Large intestine (tissue), 3 donors: ENCODE data around the gene ZW10. TPM values are rescaled to one million over a fixed set of nuclear protein-coding genes. Genes with fewer than 3 reads are reported as not detected.
"Not testable (repeated sequence)": the region's sequence is repeated elsewhere in the genome, so short reads cannot be mapped to it uniquely, and the experiment has no call there.

Source experiments
- DNase-seq, 2 donors: peaks; one replicate each; pipeline versions ENCODE4 v3.0.0 to v3.0.0-alpha.2; 2013
- H3K27ac ChIP-seq: one replicate; pipeline ENCODE4 v1.5.1; 2013; ENCODE audit warnings: low read length
- H3K27me3 ChIP-seq: 2 replicates; pipeline ENCODE4 v1.6.1; 2013; ENCODE audit warnings: low read length; ENCODE audit not compliant: control insufficient read depth, insufficient read depth
- H3K36me3 ChIP-seq: 2 replicates; pipeline ENCODE4 v1.6.1; 2013; ENCODE audit warnings: low read length; ENCODE audit not compliant: control insufficient read depth, insufficient read depth
- H3K4me1 ChIP-seq: one replicate; pipeline ENCODE4 v1.6.1; 2013; ENCODE audit warnings: low read length; ENCODE audit not compliant: control insufficient read depth, insufficient read depth
- H3K4me3 ChIP-seq: one replicate; pipeline ENCODE4 v1.5.1; 2013; ENCODE audit warnings: low read length
- H3K9me3 ChIP-seq: one replicate; pipeline ENCODE4 v1.6.1; 2013; ENCODE audit warnings: mild to moderate bottlenecking, low read depth, low read length, moderate library complexity; ENCODE audit not compliant: control insufficient read depth
- WGBS: methylation state at CpG from one replicate; pipeline ENCODE4 v1.1.5; 2013; ENCODE audit warnings: low lambda C conversion rate; ENCODE audit not compliant: insufficient coverage; 5-methylcytosine and 5-hydroxymethylcytosine counted together
- polyA plus RNA-seq: library from polyadenylated mRNA; unstranded; fragments of 120-200 nt; gene quantifications from one replicate; pipeline ENCODE4 v1.2.1, GENCODE V29; 2013

The ZW10 gene
- polyA plus RNA-seq, 1 donor = 14.7 TPM

DNA sequence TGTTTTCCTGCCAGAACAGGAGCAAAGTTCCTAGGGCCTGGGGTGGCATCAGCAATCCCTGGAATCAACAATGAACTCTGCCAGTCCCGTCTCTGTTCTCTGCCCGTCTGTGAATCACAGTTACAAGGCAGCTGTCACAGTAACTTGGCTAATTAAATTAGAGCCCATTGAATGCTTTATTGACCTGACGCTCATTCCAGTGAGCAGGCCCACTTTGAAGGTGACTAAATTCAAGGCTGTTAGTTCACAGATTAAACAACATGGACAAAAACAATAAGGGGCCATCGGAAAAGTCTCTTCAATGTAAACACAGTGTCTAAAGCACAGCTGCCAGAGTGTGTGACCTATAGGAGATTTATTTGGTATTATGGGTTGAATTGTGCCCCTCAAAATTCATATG, 49.7 kb downstream of the ZW10 start:
- Histone ChIP-seq H3K27ac (no peak overlapping the region), H3K9me3 (no peaks in the 10 kb centered on the region), H3K36me3 (no peaks in the 10 kb centered on the region), H3K4me3 (no peak overlapping the region), H3K27me3 (no peaks in the 10 kb centered on the region), H3K4me1 (peaks cover 8% of the 10 kb centered on the region)
- WGBS = 100% methylated on average over 1 of the region's 4 CpGs
- no peak for DNase-seq

DNA sequence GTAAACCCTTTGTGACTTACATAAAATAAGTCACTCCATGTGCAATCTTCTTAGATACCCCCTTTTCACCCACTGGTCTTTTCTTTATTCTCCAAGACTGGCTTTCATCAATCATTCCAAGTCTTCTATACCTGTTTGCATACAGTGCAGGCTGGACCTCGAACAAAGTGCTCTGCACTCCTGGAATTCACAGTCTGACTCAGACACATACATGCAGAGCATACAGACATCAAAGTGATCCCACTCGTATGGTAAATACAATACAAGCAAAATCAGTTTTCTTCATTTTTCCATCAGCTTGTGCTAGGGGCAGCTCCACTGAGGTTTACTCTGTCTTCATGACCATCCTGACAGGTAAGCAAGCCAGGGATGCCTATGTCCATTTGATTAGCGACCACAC, 50.6 kb downstream of the ZW10 start:
- H3K27me3 ChIP-seq = no peaks in the 10 kb centered on the region
- no peaks in the 10 kb centered on the region for H3K9me3 ChIP-seq
- no peaks in the 10 kb centered on the region for H3K36me3 ChIP-seq
- no peak overlapping the region for H3K4me3 ChIP-seq
- no CpG with 5 or more reads among the region's 3 CpGs for WGBS
- peaks cover 8% of the 10 kb centered on the region for H3K4me1 ChIP-seq
- H3K27ac ChIP-seq = no peak overlapping the region
- DNase-seq = peak in 1 of 2 donors; percentile 22

DNA sequence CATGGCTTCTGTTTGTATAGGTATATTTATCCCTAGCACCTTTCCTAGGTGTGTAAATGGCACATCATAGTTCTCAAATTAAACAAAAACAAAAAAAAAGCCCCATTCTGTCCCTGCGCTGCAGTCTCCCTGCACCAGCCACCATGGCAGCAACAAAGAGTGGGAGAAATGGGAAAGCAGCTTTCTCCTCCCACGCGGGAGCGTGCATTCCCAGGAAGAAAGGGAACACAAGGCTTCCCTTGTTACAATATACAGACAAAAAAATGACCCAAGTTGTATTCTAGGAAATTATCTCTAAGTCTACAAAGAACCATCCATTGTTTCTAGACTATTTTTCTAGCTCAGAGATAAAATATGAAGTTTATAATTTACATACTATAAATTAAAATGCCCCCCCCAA, 51.3 kb downstream of the ZW10 start:
- no peak overlapping the region for H3K27ac ChIP-seq

GRCh38 chr11:113721462-113722066, 51.9 kb downstream of the ZW10 start:
- WGBS = 100% methylated on average over 1 of the region's 3 CpGs
- Histone ChIP-seq H3K9me3 (no peaks in the 10 kb centered on the region), H3K4me3 (no peak overlapping the region), H3K27ac (no peak overlapping the region), H3K4me1 (peaks cover 8% of the 10 kb centered on the region), H3K36me3 (no peaks in the 10 kb centered on the region), H3K27me3 (no peaks in the 10 kb centered on the region)
- DNase-seq = no peak

More for the DNA sequence above, 51.3 kb downstream of the ZW10 start:
- Histone ChIP-seq H3K4me1 (peaks cover 8% of the 10 kb centered on the region), H3K4me3 (no peak overlapping the region), H3K27me3 (no peaks in the 10 kb centered on the region), H3K9me3 (no peaks in the 10 kb centered on the region), H3K36me3 (no peaks in the 10 kb centered on the region)
- WGBS = 86% methylated on average over 1 of the region's 4 CpGs
- DNase-seq = no peak

DNA sequence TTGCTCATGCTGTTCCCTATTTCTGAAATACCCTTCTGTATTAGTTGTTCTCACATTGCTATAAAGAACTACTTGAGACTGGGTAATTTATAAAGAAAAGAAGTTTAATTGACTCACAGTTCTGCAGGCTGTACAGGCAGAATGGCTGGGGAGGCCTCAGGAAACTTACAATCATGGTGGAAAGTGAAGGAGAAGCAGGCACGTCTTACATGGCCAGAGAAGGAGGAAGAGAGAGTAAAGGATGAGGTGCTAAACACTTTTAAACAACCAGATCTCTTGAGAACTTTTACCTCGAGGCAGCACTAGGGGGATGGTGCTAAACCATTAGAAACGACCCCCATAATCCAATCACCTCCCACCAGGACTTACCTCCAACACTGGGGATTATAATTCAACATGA, 53.0 kb downstream of the ZW10 start:
- H3K4me3 ChIP-seq, DNase-seq, H3K4me1 ChIP-seq, H3K9me3 ChIP-seq, H3K27me3 ChIP-seq, H3K27ac ChIP-seq, H3K36me3 ChIP-seq: not testable (repeated sequence)
- WGBS = 80% methylated on average over 1 of the region's 3 CpGs

DNA sequence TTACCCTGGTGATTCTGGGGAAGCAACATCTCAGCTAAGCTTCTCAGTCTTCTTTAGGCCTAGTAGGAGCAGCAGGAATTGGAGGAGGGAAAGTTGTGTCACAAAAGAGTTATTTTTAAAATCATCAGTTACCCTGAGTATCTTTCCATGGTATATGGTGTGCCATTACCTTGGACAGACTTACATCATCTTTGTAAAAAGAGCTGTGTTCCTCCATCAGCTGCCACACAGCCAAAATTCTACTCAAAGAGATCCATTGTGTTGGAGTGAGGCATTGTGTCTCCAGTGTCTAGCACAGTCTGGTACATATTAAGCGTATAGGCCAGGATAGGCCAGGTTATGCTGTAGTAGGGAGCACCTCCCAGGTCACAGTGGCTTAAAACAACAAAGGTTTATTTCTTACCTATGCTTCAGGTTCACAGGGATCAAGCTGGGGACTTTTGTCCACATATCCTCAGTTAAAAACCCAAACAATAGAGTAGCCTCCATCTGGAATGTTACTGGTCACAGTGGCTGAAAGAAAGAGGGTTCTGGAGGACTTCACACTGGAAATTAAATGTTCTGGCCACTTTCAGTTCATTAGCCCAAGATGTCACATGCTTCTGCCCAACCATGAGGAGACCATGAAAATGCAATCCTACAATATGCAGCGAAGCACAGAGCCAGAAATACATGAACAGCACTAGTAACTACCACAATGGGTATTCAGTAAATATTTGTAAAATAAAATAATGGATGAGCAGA, 57.4 kb downstream of the ZW10 start:
- H3K4me1 ChIP-seq = no peaks in the 10 kb centered on the region
- H3K36me3 ChIP-seq = no peaks in the 10 kb centered on the region
- no peak overlapping the region for H3K27ac ChIP-seq
- no CpG with 5 or more reads among the region's 2 CpGs for WGBS
- H3K4me3 ChIP-seq = no peak overlapping the region
- no peak for DNase-seq
- H3K9me3 ChIP-seq = peaks cover 6% of the 10 kb centered on the region
- H3K27me3 ChIP-seq = no peaks in the 10 kb centered on the region

DNA sequence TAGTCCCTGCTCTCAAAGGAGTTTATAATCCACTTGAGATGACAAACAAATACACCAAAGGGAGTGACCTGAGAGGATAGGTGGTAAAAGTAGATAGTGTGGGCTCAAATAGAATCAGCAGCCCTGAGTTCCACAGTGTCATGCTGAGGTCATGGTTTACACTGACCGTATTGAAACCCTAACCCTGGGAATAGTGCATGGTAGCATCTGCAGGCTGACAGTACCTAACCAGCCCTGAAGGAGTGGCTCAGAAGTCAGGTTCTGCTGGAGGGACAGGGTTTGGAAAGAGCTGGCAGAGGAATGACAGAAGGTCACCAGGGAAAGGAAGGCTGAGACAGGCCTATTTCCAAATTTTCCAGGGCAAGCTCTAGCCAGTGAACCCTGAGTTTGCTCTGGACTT, 58.2 kb downstream of the ZW10 start:
- H3K9me3 ChIP-seq = peaks cover 6% of the 10 kb centered on the region
- no peaks in the 10 kb centered on the region for H3K27me3 ChIP-seq
- no peaks in the 10 kb centered on the region for H3K4me1 ChIP-seq
- H3K36me3 ChIP-seq = no peaks in the 10 kb centered on the region
- WGBS = no CpG with 5 or more reads among the region's 1 CpG
- H3K27ac ChIP-seq = no peak overlapping the region
- no peak for DNase-seq
- no peak overlapping the region for H3K4me3 ChIP-seq

GRCh38 chr11:113710989-113711388, 62.5 kb downstream of the ZW10 start:
- Histone ChIP-seq H3K36me3 (no peaks in the 10 kb centered on the region), H3K9me3 (peaks cover 6% of the 10 kb centered on the region), H3K4me3 (no peak overlapping the region), H3K27me3 (no peaks in the 10 kb centered on the region), H3K27ac (no peak overlapping the region), H3K4me1 (no peaks in the 10 kb centered on the region)
- WGBS = 100% methylated on average over 1 of the region's 1 CpG
- DNase-seq = no peak

DNA sequence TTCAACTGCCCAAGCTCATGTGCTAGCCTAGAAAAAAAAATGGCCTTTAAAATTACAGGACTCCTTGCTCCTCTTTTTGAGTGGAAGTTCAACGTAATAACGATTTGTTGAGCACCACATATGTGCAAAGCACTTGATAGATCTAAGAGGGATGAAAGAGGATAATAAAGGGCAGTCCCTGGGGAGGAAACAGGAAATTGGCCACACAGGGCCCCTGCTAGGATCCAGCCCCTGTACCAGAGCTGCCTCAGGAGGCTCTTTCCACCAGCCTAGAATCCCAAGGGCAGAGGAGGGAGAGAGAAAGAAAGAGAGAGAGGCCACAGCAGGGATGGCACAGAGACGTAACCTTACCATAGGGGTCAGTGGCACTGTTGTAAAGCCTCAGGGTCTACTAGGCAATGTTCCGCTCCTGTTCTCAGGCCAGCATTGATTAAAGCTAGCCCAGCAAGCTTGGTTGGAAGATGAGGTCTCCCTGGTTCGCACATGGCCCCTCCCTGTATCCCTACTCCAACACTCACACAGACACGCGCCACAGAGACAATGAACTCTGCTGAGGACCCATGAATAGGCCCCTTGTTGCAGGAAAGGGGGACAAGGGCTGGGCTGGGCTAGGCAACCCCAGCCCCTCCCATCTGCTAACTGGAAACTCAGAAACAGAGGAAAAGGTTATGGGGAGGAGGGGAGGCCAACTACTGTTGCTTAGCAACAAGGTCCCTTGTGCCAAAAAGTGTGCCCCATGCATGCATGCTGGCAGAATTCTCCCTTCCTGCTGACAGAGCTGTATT, 67.4 kb downstream of the ZW10 start, which contains the start of gene TMPRSS5:
TSS of gene TMPRSS5 (minus strand) at position 438 of the 785 bp plus-strand sequence. CDS start at position 354, 84 bp downstream.
- Histone ChIP-seq H3K4me3 (no peak within 1 kb of the TSS), H3K4me1 (no peaks in the 10 kb centered on the region), H3K27ac (no peak within 1 kb of the TSS), H3K9me3 (no peaks in the 10 kb centered on the region), H3K36me3 (no peaks in the 10 kb centered on the region), H3K27me3 (no peaks in the 10 kb centered on the region)
- peak in 1 of 2 donors; percentile 25 for DNase-seq
- 62% methylated on average over 2 of the region's 7 CpGs for WGBS

- not testable (repeated sequence) for H3K27me3 ChIP-seq, H3K27ac ChIP-seq
- no CpG with 5 or more reads among the region's 1 CpG for WGBS
Measured at GRCh38 chr11:113703551-113703950, 69.9 kb downstream of the ZW10 start.

More at GRCh38 chr11:113703551-113703950, 69.9 kb downstream of the ZW10 start:
- not testable (repeated sequence) for DNase-seq, H3K4me1 ChIP-seq, H3K4me3 ChIP-seq, H3K36me3 ChIP-seq, H3K9me3 ChIP-seq
